ENCODE data around the gene XKR8.

XKR8 gene, protein sequence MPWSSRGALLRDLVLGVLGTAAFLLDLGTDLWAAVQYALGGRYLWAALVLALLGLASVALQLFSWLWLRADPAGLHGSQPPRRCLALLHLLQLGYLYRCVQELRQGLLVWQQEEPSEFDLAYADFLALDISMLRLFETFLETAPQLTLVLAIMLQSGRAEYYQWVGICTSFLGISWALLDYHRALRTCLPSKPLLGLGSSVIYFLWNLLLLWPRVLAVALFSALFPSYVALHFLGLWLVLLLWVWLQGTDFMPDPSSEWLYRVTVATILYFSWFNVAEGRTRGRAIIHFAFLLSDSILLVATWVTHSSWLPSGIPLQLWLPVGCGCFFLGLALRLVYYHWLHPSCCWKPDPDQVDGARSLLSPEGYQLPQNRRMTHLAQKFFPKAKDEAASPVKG

GRCh38 chr1:27959792-27960603, at the start of gene XKR8:
XKR8 (plus strand) TSS chr1:27959973; CDS start chr1:27960070, 97 bp downstream.
- DNase-seq (ENCODE audit: low read depth): peak; percentile 63

GRCh38 chr1:27912429-27912828, 47.3 kb upstream of the XKR8 start:
- DNase-seq (ENCODE audit: low read depth): no peak

- DNase-seq (ENCODE audit: low read depth): no peak
Measured at GRCh38 chr1:27915082-27915575, 44.6 kb upstream of the XKR8 start.

DNA sequence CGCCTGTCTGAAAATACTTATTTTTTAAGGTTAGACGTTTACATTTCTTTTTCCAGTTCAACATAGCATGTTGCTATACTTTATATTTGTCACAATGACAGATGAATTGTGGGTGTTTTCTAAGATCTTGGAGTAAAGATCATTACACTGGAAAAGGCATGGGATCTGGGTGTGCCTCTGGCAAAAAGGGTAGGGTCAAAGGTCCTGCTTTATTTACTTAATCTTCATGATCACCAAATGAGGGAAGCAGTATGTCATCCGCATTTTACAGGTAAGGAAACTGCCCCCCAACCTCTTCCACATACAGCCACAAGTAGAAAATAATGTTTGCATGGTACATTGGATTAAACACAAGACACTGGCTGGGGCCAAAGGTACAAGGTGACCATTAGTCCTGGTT, 37.5 kb upstream of the XKR8 start:
- DNase-seq (ENCODE audit: low read depth): no peak

- DNase-seq (ENCODE audit: low read depth): no peak
Measured at GRCh38 chr1:27928216-27928954, 31.4 kb upstream of the XKR8 start.

GRCh38 chr1:27931184-27931583, 28.6 kb upstream of the XKR8 start:
- DNase-seq (ENCODE audit: low read depth): no peak

DNA sequence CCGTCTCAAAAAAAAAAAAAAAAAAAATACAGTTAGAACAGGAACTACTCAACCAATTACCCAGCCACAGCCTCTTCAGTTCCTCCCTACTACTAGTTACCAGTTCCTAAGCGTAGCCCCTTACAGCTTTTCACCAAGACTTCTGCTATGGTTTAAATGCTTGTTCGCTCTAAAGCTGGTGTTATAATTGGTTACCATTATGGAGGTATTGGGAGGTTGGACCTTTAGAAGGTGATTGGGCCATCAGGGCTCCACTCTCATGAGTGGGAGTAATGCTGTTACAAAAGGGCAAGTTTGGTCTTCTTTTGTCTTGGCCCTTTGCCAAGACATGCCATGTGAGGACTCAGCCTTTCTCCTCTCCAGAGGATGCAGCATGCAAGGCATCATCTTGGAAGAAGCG, 28.0 kb upstream of the XKR8 start:
- DNase-seq (ENCODE audit: low read depth): no peak

DNA sequence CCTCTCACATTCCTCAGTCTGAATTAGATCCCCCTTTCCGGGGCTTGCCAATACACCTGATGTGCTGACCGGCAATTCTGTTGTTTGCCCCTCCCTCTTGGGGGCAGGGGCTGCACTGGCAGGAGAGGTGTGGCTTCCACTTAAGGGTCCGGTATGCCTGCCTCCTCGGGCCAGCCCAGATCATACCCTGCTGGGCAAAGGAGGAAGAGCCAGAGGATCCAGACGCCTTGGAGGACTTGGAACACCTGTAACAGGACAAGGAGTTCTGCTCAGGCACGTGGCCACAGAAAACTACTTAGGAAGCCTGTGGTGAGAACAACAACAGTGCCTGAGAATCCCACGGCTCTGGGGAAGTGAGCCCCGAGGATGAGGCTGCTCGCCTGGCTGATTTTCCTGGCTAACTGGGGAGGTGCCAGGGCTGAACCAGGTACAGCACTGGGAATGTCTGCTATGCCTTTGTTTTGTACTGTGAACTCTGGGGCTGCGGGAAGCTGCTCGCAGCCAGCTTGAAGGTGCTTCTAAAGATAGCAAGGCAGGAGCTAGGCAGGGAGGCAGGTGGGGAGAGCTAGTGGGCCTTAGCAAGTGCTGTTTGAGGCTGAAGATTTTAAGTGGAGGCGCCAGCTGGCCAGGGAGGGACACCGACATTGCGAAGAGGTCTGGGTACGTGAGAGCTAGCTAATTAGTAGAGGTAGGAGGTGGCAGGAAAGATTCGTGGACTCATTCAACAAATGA, 24.8 kb upstream of the XKR8 start, which contains the start of gene SMPDL3B:
Gene SMPDL3B (plus strand): TSS at position 183 of the 732 bp plus-strand sequence. CDS start 184 bp downstream, at position 367.
- no peak for DNase-seq (ENCODE audit: low read depth)

DNA sequence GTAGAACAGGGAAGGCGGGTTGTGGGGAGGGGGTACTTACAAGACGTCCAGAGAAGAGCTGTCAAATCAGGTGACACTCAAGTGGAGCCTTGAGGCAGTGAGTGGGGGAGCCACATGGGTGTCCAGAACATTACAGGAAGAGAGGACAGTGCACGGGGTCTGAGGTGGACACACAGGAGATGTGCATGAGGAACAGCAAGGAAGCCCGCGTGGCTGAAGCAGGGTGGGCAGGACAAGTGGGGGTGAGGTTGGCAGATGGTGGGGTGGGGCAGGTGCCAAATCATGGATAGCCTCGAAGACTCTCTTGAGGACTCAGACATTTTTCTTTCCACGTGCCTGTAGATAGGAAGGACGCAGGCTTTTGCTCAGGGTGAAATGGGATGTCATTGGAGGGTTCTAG, 24.1 kb upstream of the XKR8 start:
- DNase-seq (ENCODE audit: low read depth): no peak

- no peak for DNase-seq (ENCODE audit: low read depth)
Measured at GRCh38 chr1:27936370-27936769, 23.4 kb upstream of the XKR8 start.

DNA sequence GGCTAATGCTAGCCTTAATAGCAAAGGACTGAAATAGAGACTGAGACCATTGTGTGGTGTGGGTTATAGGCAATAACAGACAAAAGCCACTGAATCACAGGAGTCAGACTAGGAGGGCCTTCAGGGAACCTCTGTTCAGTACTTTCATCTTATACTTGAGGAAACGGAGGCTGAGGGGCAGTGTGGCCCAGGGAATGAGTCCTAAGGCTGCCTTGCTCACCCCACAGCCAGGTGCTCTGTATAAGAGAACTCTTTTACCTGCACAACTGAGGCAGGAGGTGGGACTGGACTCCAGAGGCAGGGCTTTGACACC, 22.3 kb upstream of the XKR8 start:
- DNase-seq (ENCODE audit: low read depth): no peak

- no peak for DNase-seq (ENCODE audit: low read depth)
Measured at GRCh38 chr1:27938488-27938887, 21.3 kb upstream of the XKR8 start.

DNA sequence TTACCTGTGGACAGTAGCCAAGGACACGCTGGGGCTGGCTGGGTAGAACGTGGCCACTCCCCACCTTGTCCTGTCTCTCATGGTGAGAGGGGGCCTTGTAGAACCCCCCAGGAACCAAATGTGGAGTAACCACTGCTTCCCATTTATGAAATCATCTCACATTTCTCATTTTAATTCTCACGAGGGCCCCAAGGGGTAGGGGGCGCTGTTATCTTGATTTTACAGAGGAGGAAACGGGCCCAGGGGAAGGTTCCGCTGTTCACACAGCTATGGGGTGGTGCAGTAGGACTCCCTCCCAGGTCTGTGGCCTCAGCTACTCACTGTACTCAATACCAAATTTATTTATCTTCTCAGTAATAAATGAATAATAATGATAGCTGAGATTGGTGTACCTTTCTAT, 19.5 kb upstream of the XKR8 start:
- no peak for DNase-seq (ENCODE audit: low read depth)

- DNase-seq (ENCODE audit: low read depth): no peak
Measured at GRCh38 chr1:27940870-27941560, 18.8 kb upstream of the XKR8 start.

- DNase-seq (ENCODE audit: low read depth): no peak
Measured at GRCh38 chr1:27941671-27942540, 17.9 kb upstream of the XKR8 start.

DNA sequence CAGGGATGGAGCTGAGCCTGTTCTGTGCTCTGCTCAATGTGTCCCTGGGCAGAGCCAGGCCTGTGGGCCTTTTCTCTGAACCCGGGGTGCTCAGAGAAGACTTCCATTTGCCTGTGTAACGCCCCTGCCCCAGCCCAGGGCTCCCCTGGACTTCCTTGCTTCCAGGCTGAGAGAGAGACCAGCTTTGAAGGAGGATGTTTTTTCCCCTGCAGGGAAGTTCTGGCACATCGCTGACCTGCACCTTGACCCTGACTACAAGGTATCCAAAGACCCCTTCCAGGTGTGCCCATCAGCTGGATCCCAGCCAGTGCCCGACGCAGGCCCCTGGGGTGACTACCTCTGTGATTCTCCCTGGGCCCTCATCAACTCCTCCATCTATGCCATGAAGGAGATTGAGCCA, 14.8 kb upstream of the XKR8 start:
- DNase-seq (ENCODE audit: low read depth): no peak

GRCh38 chr1:27949027-27949426, 10.7 kb upstream of the XKR8 start:
- no peak for DNase-seq (ENCODE audit: low read depth)

DNA sequence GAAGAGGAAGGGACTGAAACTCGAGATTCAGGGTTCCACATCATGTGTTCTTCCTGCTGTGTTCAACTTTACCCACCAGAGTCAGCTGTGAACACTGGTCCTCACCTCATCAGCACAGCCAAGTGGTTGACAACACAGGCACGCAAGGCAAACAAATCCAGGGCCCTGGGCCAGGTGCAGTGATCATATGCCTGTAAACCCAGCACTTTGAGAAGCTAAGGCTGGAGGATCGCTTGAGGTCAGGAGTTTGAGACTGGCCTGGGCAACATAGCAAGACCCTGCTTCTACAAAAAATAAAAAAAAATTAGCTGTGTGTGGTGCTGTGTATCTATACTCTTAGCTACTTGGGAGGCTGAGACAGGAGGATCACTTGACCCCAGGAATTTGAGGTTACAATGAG, 8.4 kb upstream of the XKR8 start:
- no peak for DNase-seq (ENCODE audit: low read depth)

DNA sequence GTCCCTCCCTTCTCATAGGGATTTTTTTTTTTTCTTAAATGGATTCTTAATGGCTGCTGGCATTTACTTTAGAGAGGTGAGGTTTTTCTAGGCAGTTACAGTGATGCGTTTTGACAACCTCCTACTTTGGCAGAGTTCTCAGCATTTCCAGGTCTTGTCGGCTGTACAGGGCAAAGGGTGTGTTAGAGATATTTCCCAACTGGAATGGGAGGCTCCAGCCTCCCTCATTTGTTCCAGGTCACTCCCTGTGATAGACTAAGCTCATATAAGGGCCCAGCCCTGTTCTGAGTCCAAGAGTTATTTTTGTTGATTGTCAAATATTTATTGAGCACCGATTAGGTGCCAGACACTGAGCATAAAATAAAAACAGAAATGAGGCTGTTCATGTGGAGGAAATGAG, 7.6 kb upstream of the XKR8 start:
- no peak for DNase-seq (ENCODE audit: low read depth)

DNA sequence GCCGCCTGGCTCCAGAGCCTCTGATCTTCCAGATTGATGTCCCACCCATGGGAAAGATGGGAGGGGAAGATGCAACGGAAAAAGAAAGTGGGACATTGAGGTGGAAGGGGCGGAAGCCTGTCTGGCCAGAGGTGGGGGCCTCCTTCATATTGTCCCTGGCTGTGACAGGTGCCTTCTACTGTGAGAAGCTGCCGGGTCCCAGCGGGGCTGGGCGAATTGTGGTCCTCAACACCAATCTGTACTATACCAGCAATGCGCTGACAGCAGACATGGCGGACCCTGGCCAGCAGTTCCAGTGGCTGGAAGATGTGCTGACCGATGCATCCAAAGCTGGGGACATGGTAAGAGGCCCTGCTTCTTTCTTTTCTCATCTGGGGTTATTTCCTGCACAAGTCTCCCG, 5.6 kb upstream of the XKR8 start:
- DNase-seq (ENCODE audit: low read depth): no peak

All from fibroblast of gingiva (primary cell).